Measurements from ENCODE around the gene STON2. TPM values are rescaled to one million over a fixed set of nuclear protein-coding genes. Genes with fewer than 3 reads are reported as not detected.

STON2 gene
- total RNA-seq, 1 experiment from 2014 or later = 28.2 TPM

DNA sequence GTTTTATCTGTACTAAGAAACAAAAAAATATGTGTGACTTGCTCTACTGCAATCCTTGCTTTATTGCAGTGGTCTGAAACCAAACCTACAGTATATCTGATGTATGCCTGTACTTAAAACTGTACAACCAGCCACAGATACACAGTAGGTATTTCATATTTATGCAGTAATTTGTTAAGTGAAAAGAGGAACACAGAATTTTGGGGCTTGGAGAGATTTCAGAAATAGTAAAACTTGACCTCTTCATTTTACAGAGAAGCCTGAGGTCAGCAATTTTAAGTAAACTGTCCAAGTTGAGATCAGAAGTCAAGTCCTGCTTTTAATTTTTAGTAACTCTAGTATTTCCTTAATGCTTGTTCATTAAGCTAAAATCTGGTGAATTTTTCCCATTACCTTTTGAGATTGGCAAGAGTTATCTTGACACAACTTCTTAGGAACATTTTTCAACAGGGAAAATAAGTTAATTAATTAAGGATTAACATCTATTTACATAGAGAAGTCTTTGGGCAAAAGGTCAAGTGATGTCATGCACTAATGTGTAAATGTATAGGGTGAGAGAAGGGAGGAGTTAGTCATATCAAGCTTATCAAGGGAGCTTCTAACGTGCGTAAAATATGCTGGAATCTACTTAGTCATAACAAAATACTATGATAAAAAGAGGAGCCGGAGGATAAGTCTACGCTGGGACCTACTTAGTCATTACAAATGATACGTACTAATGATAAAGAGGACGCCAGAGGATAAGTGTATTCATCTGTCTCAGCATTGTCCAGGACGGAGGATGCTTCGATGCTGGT, 113.4 kb downstream of the STON2 start:
- intact Hi-C loops (cut with micrococcal nuclease; ENCODE audit: unreplicated experiment) = no loop called here
- peaks cover 8% of the 10 kb centered on the region for H3K4me1 Mint-ChIP-seq (ENCODE audit: low read depth, unreplicated experiment)
- CTCF ChIA-PET = no interaction called here
- H3K36me3 Mint-ChIP-seq (ENCODE audit: insufficient read depth, unreplicated experiment) = no peaks in the 10 kb centered on the region
- BruUV-seq (replicated peaks) = no TSS peak
- H3K9me3 Mint-ChIP-seq (ENCODE audit: low read depth, unreplicated experiment) = no peaks in the 10 kb centered on the region
- no peak overlapping the region for H3K4me3 Mint-ChIP-seq (ENCODE audit: low read depth, unreplicated experiment)
- DNase-seq = no peak
- no peaks in the 10 kb centered on the region for H3K27me3 Mint-ChIP-seq (ENCODE audit: unreplicated experiment)
- TF ChIP-seq, protein P1, sequence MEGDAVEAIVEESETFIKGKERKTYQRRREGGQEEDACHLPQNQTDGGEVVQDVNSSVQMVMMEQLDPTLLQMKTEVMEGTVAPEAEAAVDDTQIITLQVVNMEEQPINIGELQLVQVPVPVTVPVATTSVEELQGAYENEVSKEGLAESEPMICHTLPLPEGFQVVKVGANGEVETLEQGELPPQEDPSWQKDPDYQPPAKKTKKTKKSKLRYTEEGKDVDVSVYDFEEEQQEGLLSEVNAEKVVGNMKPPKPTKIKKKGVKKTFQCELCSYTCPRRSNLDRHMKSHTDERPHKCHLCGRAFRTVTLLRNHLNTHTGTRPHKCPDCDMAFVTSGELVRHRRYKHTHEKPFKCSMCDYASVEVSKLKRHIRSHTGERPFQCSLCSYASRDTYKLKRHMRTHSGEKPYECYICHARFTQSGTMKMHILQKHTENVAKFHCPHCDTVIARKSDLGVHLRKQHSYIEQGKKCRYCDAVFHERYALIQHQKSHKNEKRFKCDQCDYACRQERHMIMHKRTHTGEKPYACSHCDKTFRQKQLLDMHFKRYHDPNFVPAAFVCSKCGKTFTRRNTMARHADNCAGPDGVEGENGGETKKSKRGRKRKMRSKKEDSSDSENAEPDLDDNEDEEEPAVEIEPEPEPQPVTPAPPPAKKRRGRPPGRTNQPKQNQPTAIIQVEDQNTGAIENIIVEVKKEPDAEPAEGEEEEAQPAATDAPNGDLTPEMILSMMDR (IDR thresholded peaks at IDR 0.05; ENCODE audit: unreplicated experiment) = no peak
- H3K27ac Mint-ChIP-seq (ENCODE audit: unreplicated experiment) = no peak overlapping the region

DNA sequence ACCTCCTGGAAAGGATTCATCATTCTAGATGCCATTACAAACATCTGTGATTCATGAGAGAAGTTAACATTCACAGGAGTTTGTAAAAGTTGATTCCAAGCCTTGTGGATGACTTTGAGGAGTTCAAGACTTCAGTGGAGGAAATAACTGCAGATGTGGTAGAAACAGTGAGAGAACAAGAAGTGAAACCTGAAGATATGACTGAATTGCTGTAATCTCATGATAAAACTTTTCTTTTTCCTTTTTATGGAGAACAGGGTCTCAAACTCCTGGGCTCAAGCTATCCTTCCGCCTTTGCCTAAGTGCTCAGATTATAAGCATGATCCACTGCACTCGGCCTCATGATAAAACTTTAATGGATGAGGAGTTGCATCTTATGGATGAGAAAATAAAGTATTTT, 114.9 kb downstream of the STON2 start:
- DNase-seq = no peak
- H3K4me1 Mint-ChIP-seq (ENCODE audit: low read depth, unreplicated experiment) = peaks cover 8% of the 10 kb centered on the region
- TF ChIP-seq, protein P1 (IDR thresholded peaks at IDR 0.05; ENCODE audit: unreplicated experiment) = no peak
- no TSS peak for BruUV-seq (replicated peaks)
- H3K27ac Mint-ChIP-seq (ENCODE audit: unreplicated experiment) = no peak overlapping the region
- no peaks in the 10 kb centered on the region for H3K36me3 Mint-ChIP-seq (ENCODE audit: insufficient read depth, unreplicated experiment)
- no peaks in the 10 kb centered on the region for H3K27me3 Mint-ChIP-seq (ENCODE audit: unreplicated experiment)
- CTCF ChIA-PET = no interaction called here
- intact Hi-C loops (cut with micrococcal nuclease; ENCODE audit: unreplicated experiment) = no loop called here
- H3K4me3 Mint-ChIP-seq (ENCODE audit: low read depth, unreplicated experiment) = no peak overlapping the region
- no peaks in the 10 kb centered on the region for H3K9me3 Mint-ChIP-seq (ENCODE audit: low read depth, unreplicated experiment)

DNA sequence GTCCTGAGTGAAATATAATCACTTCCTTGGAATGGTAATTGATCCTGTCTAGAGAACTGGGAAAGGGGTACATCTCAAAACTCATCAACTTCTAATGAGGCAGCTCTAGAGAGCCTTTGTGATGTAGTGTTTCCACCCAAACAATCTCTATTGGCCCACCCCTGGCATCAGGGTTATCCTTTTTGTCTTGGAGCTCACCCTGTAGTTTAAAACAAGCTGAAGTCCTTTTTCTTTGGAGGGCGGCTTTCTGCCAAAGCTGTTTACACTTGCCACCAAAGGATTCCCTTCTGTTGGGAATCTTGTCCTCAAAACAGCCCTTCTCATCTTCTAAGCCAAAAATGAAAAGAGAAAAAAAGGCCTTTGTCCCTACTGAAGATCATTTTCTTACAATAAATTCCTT, 118.8 kb downstream of the STON2 start:
- Mint-ChIP-seq H3K9me3 (ENCODE audit: low read depth, unreplicated experiment) (no peaks in the 10 kb centered on the region), H3K36me3 (ENCODE audit: insufficient read depth, unreplicated experiment) (no peaks in the 10 kb centered on the region), H3K27me3 (ENCODE audit: unreplicated experiment) (no peaks in the 10 kb centered on the region), H3K27ac (ENCODE audit: unreplicated experiment) (no peak overlapping the region), H3K4me3 (ENCODE audit: low read depth, unreplicated experiment) (no peak overlapping the region), H3K4me1 (ENCODE audit: low read depth, unreplicated experiment) (no peaks in the 10 kb centered on the region)
- intact Hi-C loops (cut with micrococcal nuclease; ENCODE audit: unreplicated experiment) = no loop called here
- no TSS peak for BruUV-seq (replicated peaks)
- DNase-seq = no peak
- CTCF ChIA-PET = no interaction called here
- TF ChIP-seq, protein P1 (IDR thresholded peaks at IDR 0.05; ENCODE audit: unreplicated experiment) = no peak

DNA sequence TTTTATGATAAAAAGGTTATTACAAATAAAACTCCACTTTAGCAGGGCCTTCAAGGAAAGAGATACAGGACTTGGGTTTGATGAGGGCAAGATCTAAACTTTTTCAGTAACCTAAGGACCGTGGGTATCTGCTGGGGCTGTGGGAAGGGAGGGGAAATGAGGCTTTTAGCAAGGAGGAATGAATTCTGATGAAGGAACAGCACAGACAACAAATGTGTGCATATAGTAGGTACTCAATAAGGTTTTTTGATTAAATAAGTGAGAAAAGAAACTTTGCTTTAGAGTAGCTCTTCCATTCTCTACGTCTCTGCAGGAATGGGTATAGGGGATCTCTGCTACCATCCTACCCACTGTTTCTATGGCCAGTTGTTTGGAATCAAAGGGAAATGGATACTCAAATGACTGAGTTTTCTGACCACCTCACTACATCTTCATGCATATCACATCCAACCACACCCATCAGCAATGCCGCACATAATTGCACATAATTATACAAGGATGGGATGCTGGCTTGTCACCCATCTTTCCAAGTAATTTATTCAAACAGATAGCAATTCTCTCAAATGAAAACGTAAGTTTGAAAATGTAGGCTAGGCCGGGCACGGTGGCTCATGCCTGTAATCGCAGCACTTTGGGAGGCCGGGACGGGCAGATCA, 119.9 kb downstream of the STON2 start:
- TF ChIP-seq, protein P1 (IDR thresholded peaks at IDR 0.05; ENCODE audit: unreplicated experiment) = no peak
- BruUV-seq (replicated peaks) = no TSS peak
- no peaks in the 10 kb centered on the region for H3K4me1 Mint-ChIP-seq (ENCODE audit: low read depth, unreplicated experiment)
- H3K9me3 Mint-ChIP-seq (ENCODE audit: low read depth, unreplicated experiment) = no peaks in the 10 kb centered on the region
- CTCF ChIA-PET = no interaction called here
- no peak for DNase-seq
- intact Hi-C loops (cut with micrococcal nuclease; ENCODE audit: unreplicated experiment) = no loop called here
- no peak overlapping the region for H3K27ac Mint-ChIP-seq (ENCODE audit: unreplicated experiment)
- H3K27me3 Mint-ChIP-seq (ENCODE audit: unreplicated experiment) = no peaks in the 10 kb centered on the region
- no peaks in the 10 kb centered on the region for H3K36me3 Mint-ChIP-seq (ENCODE audit: insufficient read depth, unreplicated experiment)
- H3K4me3 Mint-ChIP-seq (ENCODE audit: low read depth, unreplicated experiment) = no peak overlapping the region

Measured in Calu3 (cell line).